HG03280 (cell line): ENCODE measurements around the gene ROGDI.

Experiments
- ATAC-seq: cut with Tn5 transposase; IDR thresholded peaks from one replicate; pipeline ENCODE4 v1.9.1; 2021; ENCODE audit warnings: mild to moderate bottlenecking, moderate library complexity; ENCODE audit not compliant: unreplicated experiment

Gene ROGDI

DNA sequence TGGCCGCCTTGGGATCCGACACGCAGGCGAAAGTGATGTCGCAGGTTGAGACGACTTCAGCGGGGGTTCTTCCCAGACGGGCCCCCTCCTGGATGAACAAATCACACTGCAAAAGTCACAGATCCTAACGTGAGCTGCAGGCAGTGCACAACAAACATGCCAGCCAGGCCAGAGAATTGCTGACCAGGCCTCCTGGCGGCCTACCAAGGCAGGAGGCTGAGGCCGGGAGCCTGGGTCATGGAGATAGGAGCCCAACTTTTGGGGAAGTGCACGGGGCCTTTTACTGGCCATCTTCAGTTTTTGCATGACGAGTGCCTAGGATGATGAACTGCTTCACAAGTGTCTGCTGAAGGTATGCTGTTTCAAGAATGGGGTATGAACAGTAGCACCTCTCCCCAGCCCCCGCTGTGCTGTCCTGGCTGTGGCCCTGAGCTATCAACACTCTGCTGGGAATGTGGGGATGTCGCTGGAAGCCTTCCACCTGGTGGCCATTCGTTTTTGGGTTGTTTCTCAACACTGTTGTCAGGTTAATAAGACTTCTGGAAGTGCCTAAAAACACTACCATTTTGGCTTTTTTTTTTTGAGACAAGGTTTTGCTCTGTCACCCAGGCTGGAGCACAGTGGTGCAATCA lies 12.2 kb upstream of the ROGDI start:
- ATAC-seq, result no peak

DNA sequence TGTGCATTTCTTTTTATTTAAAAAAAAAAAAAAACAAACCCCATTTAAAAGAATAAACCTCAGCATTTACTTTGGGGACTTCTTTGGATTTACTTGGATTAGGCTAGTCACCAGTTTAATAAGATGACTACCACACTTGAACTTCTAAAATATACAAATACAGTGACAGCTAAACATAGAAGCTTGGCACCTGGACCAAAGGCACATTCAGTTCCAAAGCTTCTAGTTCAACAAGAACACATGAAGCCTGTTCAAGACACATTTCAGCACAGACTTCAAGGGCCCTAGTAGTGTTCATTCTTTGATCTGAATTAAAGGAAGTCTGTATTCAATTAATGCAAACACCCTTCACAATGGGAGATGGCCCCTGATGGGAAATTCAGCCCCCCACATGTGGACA lies 11.6 kb upstream of the ROGDI start:
- no peak for ATAC-seq

DNA sequence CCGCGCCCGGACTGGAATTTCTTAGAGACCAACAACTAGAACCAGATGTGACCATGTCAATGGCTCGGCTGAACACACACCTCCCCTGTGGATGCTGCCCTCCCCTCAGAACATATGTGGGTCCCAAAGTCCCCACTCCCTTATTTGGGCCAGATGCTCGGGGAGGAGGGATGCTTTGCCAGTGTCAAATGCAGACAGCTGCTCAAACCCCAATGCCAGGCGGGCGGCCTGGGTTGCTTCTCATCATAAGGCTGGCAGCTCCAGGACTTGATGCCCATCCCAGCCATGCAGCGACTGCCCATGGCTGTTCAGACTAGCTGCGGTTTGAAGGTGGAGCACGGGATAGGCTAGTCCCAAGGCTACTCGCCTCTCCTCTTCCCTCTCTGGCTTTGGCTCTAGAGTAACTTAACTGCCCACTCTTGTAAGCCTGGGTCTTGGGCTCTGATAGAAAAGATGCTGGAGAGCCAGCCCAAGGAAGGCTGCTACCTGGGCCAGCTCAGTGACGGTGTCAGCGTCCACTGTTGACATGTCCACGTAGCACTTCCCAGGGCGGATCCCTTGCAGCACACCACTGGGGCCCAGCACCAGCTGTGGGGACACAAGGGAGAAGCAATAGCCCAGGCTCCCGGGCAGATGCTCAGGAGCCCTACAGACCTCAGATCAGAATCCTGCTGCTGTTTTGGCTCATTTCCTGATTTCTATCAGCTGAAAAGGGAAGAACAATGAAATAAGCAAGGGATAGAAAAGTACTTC lies 11.0 kb upstream of the ROGDI start:
- ATAC-seq, result no peak

DNA sequence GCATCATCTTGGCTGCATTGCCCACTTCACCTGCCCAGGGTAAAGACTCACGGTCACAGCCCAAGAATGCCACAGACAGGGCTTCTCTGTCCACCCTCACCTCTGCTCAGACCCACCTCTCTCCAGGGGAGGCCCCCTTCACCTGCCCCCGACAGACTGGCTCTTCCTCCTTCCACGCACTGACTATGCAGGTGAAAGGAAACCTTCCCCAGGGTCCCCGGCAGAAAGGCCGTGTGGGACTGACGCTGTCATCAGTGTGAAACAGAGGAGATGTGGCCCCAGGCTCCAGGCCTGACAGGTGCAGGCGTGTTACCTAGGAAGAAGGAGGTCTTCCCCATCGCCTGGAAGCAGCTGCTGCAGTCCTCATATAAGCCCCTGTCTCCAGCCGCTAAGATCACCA lies 9.3 kb upstream of the ROGDI start:
- ATAC-seq, result no peak

DNA sequence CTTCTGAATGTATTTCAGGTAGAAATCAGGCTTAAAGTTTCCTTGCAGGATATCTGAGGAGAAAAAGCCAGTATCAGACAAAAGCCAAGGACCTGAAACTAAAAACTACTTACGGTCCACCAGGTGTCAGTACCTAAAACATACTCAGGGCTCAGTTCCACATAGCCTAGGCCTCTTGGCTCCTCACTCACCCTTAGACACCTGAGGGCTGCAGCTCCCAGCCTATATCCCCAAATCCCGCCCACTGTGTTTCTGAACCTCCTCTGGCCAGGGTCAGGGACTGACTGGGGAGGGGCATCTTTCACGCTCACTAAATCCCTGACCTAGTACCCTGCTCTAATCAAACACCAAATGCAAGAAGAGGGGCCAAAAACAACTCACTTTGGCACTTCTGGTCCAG lies 8.8 kb upstream of the ROGDI start:
- ATAC-seq, result no peak

DNA sequence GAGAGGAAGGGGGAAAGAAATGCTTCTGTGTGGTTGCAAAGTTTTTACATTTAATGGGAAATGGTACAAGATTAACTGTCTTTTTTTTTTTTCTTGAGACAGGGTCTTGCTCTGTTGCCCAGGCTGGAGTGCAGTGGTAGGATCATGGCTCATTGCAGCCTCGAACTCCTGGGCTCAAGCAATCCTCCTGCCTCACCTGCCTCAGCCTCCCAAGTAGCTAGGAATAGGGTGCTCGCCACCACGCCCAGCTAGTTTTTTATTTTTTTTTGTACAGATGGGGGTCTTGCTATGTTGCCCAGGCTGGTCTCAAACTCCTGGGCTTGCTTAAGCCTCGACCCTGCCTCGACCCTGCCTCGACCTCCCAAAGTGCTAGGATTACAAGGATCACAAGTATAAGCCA lies 3.8 kb upstream of the ROGDI start:
- no peak for ATAC-seq

DNA sequence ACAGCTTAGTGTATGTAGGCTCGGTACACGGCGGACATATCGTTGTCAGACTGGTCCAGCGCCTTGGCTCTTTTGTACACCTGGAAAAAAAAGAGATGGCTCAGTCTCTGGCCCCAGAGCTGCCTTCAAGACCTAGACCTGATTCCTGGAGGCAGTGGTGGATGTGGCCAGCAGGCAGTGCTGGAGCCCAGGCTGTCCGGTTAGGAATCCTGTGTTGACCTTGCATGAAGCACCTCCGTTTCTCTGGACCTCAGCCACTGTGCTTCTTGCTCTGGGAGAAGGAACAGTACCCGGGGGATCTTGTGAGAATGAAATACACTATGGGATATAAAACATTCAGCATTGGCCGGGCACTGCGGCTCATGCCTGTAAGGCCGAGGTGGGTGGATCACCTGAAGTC lies 2.8 kb upstream of the ROGDI start:
- ATAC-seq, result no peak

DNA sequence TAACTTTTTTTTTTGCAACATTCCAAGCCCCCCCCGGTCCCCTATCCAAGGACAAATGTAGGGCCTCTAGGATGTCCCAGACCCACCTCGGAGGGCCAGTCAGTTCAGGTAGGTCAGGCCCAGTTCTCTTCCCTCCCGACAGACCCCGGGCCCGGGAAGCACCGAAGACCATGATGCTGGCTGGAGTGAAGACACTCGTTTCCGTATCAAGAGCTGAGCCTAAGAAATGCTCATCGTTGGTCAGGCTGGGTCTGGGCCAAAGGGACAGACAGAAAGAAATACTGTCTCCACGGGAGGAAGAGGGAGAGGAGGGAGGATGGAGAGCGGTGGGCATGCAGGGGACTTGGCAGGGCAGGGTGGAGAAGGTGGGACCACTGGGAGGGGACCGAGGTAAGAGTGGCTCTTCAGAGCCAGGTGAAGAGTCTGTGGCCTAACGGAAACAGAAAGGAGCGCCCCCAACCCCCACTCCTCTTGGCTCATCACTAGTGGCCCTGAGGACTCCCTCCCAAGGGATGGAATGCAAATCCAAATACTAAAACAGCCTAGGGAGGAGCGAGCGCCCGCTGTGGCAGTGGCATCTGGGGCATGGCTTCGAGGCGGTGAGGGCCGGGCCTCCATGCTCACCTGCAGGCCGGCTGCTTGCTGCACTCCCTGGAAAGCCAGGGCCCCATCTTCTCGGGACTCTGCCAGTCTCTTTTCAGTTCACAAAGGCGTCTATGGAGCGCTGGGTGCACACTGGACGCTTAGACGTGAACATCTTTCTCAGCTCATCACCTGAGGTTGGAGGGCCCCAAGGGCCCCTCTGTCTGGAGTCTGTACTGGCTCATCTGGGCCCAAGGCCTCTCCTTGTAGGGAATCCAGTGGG lies 1.7 kb upstream of the ROGDI start:
- ATAC-seq, result no peak

DNA sequence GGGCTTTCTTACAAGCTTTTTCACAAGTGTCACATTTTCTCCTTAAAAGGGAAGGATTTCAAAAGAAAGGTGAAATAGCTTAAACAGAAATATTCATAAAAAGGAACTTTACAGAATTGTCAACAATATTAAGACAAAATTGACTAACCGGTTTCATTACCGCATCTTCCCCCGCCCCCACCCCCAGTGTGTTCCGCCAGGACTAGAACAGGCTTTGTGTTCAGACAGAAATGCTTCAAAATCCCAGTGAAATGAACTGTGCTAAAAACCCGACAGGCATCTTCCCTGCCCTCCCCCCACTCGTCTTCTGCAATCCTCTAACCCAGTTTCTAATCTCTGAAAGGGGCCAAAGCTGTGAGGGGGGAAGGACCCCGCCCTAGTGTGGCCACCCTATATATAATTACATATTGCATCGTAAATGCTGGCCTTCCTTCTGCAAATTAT lies 990 bp upstream of the ROGDI start:
- no peak for ATAC-seq

DNA sequence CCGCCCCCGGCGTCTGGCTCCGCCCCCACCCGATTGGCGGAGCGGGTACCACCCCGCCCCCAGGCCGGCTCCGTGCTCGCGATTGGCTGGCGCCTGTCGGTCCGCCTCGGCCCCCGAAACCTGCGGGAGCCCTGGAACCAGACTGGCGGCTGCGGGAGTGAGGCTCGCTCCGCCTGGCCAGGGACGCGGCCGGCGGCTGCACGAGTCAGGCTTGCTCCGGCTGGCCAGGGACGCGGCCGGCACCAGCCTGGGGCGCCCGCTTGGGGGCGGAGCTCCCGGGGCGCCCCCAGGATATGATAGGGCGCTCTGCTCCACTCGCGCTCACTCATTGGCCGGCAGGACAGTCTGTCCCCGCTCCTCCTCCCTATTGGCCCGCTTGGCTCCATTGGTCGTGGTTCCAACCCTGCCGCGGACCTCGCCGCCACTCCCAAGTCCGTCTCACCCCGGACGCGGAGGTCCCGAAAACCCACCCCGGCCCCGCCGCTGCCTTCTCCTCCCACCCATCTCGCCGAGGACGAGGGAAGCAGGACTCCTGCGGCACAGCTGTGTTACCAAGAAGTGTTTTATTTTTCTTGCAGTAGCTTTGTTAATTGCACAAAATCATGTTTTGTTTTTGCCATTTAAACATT lies 340 bp upstream of the ROGDI start:
- ATAC-seq, result peak; percentile 89

DNA sequence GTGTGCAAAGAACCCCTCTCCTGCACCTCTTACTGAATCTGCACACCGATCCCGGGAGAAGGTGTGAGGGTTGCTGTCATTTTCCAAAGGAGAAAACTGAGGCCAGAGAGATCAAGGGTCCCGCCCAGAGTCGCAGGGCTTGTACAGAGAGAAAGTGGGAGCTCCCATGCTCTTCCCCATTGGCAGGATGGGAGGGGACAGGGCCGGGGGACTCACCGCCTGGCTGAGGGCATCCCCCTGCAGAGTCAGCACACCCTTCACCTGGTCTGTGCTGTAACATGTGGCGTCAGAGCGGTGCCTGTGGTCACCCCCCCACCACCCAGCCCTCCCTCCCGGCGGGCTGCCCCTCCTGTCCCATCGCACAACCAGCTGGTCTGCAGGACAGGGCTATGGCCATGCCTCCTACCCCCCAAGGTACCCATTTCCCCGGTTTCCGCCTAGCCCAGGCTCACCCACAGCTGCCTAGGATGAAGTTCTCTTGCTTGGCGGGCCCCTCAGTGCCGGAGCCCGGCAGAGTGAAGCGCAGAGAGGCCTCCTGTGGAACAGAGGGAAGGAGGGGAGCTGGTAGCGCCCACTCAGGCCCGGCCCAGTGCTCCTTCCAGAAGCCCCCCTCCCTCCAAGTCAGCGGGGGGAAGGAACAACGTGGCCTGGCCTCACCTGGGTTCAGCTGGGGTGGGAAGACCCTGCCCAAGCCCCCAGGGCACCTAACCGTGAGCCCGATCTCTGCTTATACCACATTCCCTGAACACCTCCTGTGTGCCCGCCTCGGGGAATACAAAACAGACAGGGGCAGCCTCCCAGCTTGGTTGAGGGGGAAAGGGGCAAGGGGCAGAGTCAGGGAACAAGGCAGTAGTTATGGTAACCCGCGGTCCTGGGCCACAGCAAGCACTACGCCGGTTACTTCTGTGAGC lies 1.1 kb downstream of the ROGDI start:
- no peak for ATAC-seq

DNA sequence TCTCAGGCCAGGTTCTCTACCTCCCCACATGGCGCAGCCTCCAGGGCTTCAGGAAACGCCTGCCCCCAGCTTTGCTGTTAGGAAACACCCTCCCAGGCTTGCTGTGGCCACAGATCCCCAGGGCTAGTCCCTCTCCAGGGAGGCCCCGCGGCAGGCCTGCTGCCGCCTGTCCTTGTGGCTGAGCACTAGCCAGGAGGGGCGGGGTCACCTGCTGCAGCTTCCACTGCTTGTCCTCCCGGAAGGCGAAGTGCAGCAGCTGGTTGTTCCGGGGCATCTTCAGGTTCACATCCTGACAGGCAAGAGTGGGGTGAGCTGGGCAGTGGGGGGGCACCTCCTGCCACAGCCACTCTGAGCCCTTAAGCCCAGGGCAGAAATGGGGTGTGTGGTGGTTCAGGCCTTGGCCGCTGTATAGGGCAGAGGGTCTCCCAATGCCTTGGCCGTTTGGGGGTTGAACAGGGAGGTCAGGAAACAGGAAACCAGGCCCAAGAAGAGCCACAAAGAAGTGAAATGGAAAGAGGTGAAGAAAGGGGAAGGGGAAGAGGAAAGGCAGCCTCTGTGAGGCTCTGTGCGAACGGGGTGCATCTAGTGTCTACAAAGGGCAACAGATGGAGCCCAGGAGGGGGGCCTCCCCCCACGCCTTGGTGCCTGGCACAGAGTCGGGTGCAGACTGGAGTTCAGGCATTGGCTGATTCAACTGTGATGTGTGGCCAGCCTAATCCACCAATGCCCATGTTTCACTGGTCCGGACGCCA lies 2.0 kb downstream of the ROGDI start:
- ATAC-seq, result no peak

DNA sequence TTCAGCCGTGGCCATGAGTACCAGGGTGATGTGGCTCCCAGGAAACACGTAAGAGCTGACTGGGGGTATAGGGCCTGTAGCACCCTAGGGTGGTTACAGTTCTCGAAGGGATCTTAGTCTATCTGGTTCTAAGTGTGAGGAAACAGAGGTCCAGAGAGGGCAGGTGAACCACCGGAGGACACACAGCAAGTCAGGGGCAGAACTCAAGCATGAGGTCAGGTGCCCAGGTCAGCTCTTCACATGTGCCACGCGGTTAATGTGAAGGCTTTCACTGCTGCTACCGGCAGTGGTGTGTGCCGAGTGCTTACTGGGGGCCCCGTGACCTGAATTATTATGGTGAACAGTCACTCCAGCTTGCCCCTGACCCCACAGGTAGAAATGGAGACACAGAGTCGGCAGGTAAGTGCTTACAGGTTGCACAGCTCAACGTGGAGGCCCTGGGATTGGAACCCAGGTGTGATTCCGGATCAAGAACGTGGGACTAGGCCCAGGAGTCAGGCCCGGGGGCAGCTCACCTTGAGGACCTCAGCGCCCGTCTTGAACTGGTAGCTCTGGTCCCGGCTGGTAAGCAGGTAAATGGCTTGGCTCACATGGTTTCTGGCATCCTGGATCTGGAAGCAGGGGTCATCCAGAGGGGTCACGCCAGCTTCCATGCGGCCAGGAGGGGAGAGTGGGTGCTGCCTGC lies 3.1 kb downstream of the ROGDI start:
- no peak for ATAC-seq

DNA sequence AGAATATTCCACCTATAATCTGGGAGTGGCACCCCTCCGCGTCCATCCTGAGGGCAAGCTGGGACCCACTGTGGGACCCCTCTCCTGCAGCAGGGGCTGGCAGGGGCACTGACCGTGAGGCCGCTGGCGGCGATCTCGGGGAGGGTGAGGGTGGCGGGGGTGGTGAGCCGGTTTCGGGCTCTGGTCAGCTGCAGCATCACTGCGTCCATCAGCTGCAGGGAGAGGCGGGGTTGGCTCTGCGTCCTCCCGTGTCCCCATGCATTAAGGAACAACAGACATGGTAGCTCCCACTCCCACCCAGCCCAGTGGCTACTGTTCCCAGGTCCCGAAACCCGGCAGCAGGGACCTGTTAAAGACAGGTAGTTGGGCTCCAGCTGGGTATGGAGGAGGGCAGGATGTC lies 4.0 kb downstream of the ROGDI start:
- no peak for ATAC-seq

DNA sequence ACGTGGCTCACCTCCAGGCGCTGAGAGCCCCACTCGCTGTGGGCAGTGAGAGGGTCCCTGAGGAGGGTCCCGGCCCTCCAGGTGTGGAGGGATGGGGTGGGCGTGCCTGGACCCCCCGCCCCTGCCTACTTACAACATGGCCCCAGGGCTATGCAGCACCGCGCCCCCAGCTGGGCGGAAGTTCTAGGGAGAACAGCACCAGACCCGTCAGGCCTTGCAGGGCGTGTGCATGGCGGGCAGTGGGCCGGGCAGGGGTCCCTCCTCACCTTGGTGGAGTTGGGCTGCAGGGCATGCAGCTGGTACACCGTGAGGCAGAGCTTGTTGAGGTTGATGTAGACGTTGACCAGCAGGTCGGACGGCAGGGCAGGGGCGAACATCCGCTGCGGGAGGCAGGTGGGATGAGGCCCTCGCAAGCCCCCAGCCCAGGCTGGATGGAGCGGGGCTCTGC lies 4.6 kb downstream of the ROGDI start:
- ATAC-seq, result no peak

DNA sequence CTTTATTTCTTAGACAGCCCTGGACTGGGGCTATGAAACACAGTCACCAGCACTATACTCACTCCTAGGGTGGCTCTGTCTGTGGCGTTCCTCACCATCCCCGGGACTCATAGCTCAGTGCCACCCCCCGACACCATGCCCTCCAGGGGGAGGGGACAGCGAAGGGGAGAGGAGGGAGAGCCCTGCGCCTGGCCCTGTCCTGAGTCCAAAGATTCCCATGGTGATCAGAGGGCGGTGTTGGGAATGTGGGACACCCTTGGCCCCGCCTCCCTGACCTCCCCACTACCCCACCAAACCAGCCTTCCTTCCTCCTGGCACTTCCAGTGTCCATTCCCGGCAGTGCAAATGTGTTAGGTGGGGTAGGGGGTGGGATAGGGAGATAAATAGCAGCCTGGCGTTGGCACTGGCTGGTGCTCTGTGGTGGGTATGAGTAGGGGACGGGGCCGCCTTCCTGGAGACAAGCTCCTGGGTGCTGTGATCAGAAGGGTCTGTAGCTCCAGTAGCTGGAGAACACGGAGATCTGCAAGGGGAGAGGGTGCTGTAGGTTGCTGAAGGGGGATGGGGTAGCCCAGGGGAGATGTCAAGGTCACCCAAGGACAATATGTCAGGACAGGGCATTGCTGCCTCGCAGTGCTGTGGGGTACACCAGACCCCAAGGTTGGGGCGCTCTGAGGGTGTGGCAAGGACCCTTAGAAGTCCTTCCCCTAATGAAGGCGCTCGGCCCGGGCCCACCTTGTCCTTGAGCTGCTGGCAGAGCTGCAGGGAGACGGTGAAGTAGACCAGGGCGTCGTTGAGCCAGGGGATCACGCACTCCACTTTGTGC lies 5.2 kb downstream of the ROGDI start:
- no peak for ATAC-seq

DNA sequence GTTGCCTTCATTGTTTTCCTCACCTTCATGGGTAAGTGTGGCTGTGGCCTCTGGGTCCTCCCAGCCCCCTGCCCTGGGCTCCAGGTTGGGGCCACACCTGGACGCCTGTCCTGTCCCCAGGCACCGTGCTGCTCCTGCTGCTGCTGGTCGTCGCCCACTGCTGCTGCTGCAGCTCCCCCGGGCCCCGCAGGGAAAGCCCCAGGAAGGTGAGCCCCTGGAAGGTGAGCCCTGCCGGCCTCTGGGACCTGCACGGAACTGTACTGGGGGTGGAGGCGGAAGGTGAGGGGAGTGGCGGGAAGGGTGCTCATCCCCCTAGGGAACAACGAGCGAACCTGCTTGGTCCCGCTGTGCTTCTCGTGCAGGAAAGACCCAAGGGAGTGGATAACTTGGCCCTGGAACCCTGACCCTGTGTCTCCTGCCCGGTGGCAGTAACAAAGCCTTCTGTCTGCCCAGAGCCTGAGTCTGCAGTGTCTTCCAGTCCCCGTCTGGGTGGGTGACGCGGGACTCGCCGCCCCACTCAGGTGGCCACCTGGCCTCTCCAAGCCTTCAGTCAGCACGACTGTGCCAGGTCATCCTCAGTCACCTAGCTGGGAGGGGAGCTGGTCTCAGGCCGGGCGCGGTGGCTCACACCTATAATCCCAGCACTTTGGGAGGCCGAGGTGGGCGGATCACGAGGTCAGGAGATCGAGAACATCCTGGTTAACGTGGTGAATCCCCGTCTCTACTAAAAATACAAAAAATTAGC lies 6.4 kb downstream of the ROGDI start:
- no peak for ATAC-seq
